Omental fat pad (tissue), 4 donors: ENCODE results near the gene RBM22. TPM values are rescaled to one million over a fixed set of nuclear protein-coding genes. Genes with fewer than 3 reads are reported as not detected.

Source experiments
- ATAC-seq: fragments of 150-250 bp; one replicate; pipeline ENCODE4 v1.9.1; 2016; ENCODE audit warnings: mild to moderate bottlenecking, moderate library complexity; ENCODE audit not compliant: low FRiP score
- DNase-seq: peaks from one replicate; pipeline ENCODE4 v3.0.0-alpha.2; 2019; ENCODE audit warnings: low spot score
- total RNA-seq, 4 donors: library from RNA; depleted of rRNA; stranded (reverse); fragments of >200 nt; gene quantifications; one replicate each; pipeline ENCODE4 v1.1.0, GENCODE V29; 2016
- TF ChIP-seq, protein P1 (sequence below), 3 donors: fragments of 450-650 bp; IDR thresholded peaks; one replicate each; pipeline ENCODE4 v1.5.1; 2016 to 2017; ENCODE audit warnings: antibody characterized with exemption in 3 of 3, mild to moderate bottlenecking in 3 of 3, moderate library complexity in 2 of 3

The RBM22 gene
- total RNA-seq, 4 donors from 2014 or later, result 38.3 to 42.0 (median 40.5) TPM

GRCh38 chr5:150663936-150664335 is 36.9 kb downstream of the RBM22 start:
- TF ChIP-seq, protein P1, sequence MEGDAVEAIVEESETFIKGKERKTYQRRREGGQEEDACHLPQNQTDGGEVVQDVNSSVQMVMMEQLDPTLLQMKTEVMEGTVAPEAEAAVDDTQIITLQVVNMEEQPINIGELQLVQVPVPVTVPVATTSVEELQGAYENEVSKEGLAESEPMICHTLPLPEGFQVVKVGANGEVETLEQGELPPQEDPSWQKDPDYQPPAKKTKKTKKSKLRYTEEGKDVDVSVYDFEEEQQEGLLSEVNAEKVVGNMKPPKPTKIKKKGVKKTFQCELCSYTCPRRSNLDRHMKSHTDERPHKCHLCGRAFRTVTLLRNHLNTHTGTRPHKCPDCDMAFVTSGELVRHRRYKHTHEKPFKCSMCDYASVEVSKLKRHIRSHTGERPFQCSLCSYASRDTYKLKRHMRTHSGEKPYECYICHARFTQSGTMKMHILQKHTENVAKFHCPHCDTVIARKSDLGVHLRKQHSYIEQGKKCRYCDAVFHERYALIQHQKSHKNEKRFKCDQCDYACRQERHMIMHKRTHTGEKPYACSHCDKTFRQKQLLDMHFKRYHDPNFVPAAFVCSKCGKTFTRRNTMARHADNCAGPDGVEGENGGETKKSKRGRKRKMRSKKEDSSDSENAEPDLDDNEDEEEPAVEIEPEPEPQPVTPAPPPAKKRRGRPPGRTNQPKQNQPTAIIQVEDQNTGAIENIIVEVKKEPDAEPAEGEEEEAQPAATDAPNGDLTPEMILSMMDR (IDR thresholded peaks at IDR 0.05), result no peak
- DNase-seq (no peak), ATAC-seq (no peak)

DNA sequence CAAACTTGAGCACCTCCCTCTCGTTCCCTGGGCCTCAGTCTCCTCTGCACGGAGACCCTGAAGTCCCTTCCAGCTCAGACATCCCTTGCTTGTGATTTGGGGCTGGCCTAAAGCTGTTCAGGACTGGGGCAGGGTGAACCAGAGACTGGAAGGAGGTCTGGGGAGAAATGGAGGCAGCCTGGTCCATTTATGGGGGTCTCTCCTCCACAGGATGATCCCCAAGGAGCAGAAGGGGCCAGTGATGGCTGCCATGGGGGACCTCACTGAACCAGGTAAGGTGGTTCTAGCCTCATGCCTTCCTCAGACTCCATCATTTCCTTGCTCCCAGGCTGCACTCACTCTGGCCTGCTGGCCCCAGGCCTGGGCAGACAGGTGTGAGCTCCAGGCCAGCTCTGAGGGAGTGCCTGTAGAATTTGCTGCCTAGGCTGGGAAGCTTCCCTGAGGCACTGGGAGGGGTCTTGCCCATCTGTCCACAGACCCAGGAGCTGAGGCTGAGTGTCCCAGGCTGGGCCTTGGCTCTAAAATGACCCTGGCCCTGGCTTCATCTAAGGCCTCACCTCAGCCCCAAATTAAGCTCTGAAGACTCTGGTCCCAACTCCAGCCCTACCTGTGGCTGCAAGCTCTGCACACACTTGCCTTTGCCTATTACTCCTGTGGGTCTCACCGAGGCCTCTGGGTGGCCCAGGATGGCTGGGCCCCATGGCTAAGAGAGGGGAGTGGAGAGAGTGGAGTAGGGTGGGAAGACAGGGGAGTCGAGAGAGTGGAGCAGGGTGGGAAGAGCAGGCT is 37.9 kb downstream of the RBM22 start:
- TF ChIP-seq, protein P1 (IDR thresholded peaks at IDR 0.05), result no peak
- DNase-seq (no peak), ATAC-seq (no peak)

DNA sequence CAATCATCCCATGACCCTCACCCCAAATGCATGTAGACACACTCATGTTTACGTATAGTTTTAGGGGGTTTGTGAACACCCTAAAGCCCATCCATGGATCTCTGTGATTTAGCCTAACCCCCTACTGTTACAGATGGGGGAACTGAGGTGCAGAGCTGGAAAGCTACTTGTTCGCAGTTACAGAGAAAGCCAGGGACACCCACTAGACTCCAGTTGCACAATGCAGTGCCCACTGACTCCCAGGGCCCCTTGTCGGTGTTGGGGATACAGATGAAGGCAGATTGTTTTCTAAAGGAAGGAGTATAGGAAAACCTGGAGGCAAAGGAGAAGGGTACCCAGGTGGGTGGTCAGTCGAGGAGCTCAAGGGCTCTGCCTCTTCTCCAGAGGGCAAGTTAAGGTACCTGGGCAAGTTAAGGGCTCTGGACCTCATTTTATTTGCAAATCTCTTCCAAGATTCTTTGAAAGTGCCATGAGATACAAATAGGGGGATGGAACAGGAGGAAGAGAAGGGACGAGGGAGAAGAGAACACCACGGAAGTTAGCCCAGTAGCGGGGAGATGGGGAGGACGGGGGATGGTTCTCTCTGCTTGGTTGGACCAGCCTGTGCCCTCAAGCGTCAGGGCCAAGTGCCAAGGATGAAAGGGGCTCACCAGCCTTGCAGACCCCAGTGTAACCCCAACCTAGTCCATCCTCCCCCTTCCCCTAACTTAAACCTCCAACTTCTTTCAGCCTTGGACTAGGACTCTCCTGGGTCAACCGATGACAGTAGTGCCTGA is 38.9 kb downstream of the RBM22 start:
- TF ChIP-seq, protein P1 (IDR thresholded peaks at IDR 0.05), result no peak
- no peak for DNase-seq
- ATAC-seq, result no peak

DNA sequence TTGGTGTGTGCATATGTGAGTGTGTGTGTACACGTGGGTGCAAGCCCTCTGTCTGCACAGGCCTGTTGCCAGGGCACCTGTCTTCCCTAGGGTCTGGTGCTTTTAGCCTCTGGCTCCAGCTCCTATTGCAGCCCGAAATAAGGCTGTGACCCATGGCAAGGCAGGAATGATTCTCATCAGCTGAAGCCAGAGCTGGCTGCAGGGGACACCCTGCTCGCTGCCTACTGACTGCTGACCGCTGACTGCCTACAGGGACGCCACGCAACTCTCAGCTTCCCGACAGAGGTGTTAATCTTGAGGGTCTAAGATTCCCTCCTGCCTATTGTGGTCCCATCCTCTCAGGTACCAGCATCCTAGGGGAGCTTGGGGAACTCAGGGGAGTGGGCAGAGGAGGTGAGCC is 39.8 kb downstream of the RBM22 start, which contains the start of gene MYOZ3:
MYOZ3 (plus strand) TSS at position 166 of the 400 bp plus-strand sequence. CDS start 1,691 bp downstream, outside the sequence.
- ATAC-seq (no peak), DNase-seq (no peak)
- TF ChIP-seq, protein P1 (IDR thresholded peaks at IDR 0.05), result no peak

DNA sequence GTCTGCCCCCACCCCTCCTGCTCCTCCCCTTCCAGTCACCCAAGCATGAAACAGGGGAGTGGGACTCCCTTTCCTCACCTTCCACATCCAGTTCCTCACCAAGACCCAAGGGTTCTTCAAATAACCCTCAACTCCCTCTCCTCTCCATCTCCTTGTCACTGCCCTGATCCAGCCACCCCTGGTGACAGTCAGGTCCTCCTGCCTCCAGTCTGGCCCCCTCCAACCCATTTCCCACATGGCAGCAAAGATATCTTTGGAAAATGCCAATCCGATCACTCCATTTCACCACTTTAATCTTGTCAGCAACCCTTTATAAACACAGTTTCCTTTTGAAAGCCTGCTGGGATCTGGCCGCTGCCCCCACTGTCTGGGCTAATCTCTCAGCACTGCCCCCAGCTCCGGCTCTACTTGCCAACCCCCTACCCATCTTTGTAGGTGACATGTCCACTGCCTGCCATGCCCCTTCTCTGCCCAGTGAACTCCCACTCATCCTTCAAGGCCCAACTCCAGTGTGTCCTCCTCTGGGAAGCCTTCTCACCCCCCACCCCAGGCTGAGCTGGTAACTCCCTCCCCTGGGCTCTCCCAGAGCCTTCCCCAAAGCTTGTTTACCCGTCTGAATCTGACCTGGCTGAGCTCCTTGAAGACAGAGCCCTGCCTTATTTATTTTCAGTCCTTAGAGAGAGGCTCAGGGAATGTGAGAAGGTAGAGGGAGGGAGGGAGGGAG is 40.6 kb downstream of the RBM22 start:
- no peak for DNase-seq
- TF ChIP-seq, protein P1 (IDR thresholded peaks at IDR 0.05), result no peak
- no peak for ATAC-seq

GRCh38 chr5:150659360-150660107 is 41.3 kb downstream of the RBM22 start:
- TF ChIP-seq, protein P1 (IDR thresholded peaks at IDR 0.05), result no peak
- DNase-seq (no peak), ATAC-seq (no peak)
